Activated effector memory CD4-positive, alpha-beta T cell treated with Interleukin-2 at 50 U/mL for 16 hours (primary cell): ENCODE measurements around the gene WSCD1.

Experiments
- DNase-seq: peaks from one replicate; pipeline ENCODE4 v3.0.0-alpha.2; 2020

WSCD1 gene

GRCh38 chr17:6088141-6088540, 18.0 kb downstream of the WSCD1 start:
- no peak for DNase-seq

GRCh38 chr17:6090253-6090652, 20.1 kb downstream of the WSCD1 start:
- DNase-seq = no peak

- DNase-seq = no peak
These were observed 22.2 kb downstream of the WSCD1 start for GRCh38 chr17:6092182-6092902.

GRCh38 chr17:6092903-6093468, 22.8 kb downstream of the WSCD1 start:
- DNase-seq = no peak

- DNase-seq = no peak
These were observed 24.3 kb downstream of the WSCD1 start for GRCh38 chr17:6094453-6094852.

GRCh38 chr17:6094926-6095325, 24.7 kb downstream of the WSCD1 start:
- no peak for DNase-seq

GRCh38 chr17:6095501-6095900, 25.3 kb downstream of the WSCD1 start:
- no peak for DNase-seq

- no peak for DNase-seq
These were observed 26.2 kb downstream of the WSCD1 start for GRCh38 chr17:6096201-6097004.

GRCh38 chr17:6097005-6097279, 26.8 kb downstream of the WSCD1 start:
- no peak for DNase-seq

- no peak for DNase-seq
These were observed 28.1 kb downstream of the WSCD1 start for GRCh38 chr17:6098050-6098822.

- DNase-seq = no peak
These were observed 28.6 kb downstream of the WSCD1 start for GRCh38 chr17:6098823-6099180.

GRCh38 chr17:6099492-6099891, 29.3 kb downstream of the WSCD1 start:
- DNase-seq = no peak

GRCh38 chr17:6100146-6100545, 30.0 kb downstream of the WSCD1 start:
- no peak for DNase-seq

GRCh38 chr17:6100891-6101500, 30.8 kb downstream of the WSCD1 start:
- DNase-seq = no peak

GRCh38 chr17:6101706-6102105, 31.5 kb downstream of the WSCD1 start:
- DNase-seq = no peak

- DNase-seq = no peak
These were observed 32.4 kb downstream of the WSCD1 start for GRCh38 chr17:6102615-6103014.

- no peak for DNase-seq
These were observed 34.9 kb downstream of the WSCD1 start for GRCh38 chr17:6104956-6105648.

GRCh38 chr17:6105649-6106007, 35.4 kb downstream of the WSCD1 start:
- no peak for DNase-seq

- no peak for DNase-seq
These were observed 36.0 kb downstream of the WSCD1 start for GRCh38 chr17:6106212-6106611.

- no peak for DNase-seq
These were observed 37.6 kb downstream of the WSCD1 start for GRCh38 chr17:6107791-6108190.

- no peak for DNase-seq
These were observed 38.2 kb downstream of the WSCD1 start for GRCh38 chr17:6108382-6108781.

- DNase-seq = no peak
These were observed 38.8 kb downstream of the WSCD1 start for GRCh38 chr17:6108987-6109386.

GRCh38 chr17:6109536-6109935, 39.4 kb downstream of the WSCD1 start:
- no peak for DNase-seq
